ENCODE measurements around the gene C5orf24.
"Not testable (repeated sequence)": the region's sequence is repeated elsewhere in the genome, so short reads cannot be mapped to it uniquely, and the experiment has no call there.

- not testable (repeated sequence) for TF ChIP-seq ZNF560 (tag by site-specific recombination; IDR thresholded peaks at IDR 0.05; ENCODE audit: borderline replicate concordance); GLI4 (tag by site-specific recombination; IDR thresholded peaks at IDR 0.05); ZEB2 (tag by site-specific recombination; IDR thresholded peaks at IDR 0.05); ZNF394 (tag by site-specific recombination; IDR thresholded peaks at IDR 0.05; ENCODE audit: borderline replicate concordance); ZNF76 (tag by site-specific recombination; IDR thresholded peaks at IDR 0.05; ENCODE audit: borderline replicate concordance, low read depth); ZBTB26 (tag by site-specific recombination; optimal IDR thresholded peaks at IDR 0.05)
These were observed 35.9 kb downstream of the C5orf24 start for GRCh38 chr5:134881711-134882110.
